GM21423 (cell line): ENCODE data around the gene COX7A2.
A peak's percentile ranks its signal among the peaks of the same experiment; 100 is the strongest.

Source experiments
- ATAC-seq: cut with Tn5 transposase; IDR thresholded peaks from one replicate; pipeline ENCODE4 v1.9.1; 2021; ENCODE audit warnings: mild to moderate bottlenecking, moderate library complexity; ENCODE audit not compliant: unreplicated experiment

The COX7A2 gene

GRCh38 chr6:75243333-75244062 lies at the start of gene COX7A2:
Gene COX7A2, minus strand, starts transcription at chr6:75243801. Its CDS starts 67 bp downstream, at chr6:75243734.
- ATAC-seq: peak; percentile 95

- no peak for ATAC-seq
Observed at GRCh38 chr6:75292555-75292954, 49.0 kb upstream of the COX7A2 start.

GRCh38 chr6:75291744-75292143 lies 48.1 kb upstream of the COX7A2 start:
- ATAC-seq: no peak

GRCh38 chr6:75291331-75291730 lies 47.7 kb upstream of the COX7A2 start:
- ATAC-seq: no peak

GRCh38 chr6:75290136-75290945 lies 46.7 kb upstream of the COX7A2 start:
- no peak for ATAC-seq

- ATAC-seq: no peak
Observed at GRCh38 chr6:75288023-75288422, 44.4 kb upstream of the COX7A2 start.

- no peak for ATAC-seq
Observed at GRCh38 chr6:75287424-75287823, 43.8 kb upstream of the COX7A2 start.

GRCh38 chr6:75286955-75287354 lies 43.4 kb upstream of the COX7A2 start:
- ATAC-seq: no peak

- peak; percentile 9 for ATAC-seq
Observed at GRCh38 chr6:75285283-75285639, 41.7 kb upstream of the COX7A2 start.

- peak; percentile 91 for ATAC-seq
Observed at GRCh38 chr6:75284632-75285282, 41.2 kb upstream of the COX7A2 start, which contains the start of gene TMEM30A. Gene TMEM30A, minus strand, starts transcription at chr6:75284792. Its CDS starts 154 bp downstream, at chr6:75284638.

- peak; percentile 3 for ATAC-seq
Observed at GRCh38 chr6:75283907-75284631, 40.5 kb upstream of the COX7A2 start.

- ATAC-seq: no peak
Observed at GRCh38 chr6:75282706-75283105, 39.1 kb upstream of the COX7A2 start.

- ATAC-seq: no peak
Observed at GRCh38 chr6:75281653-75282052, 38.1 kb upstream of the COX7A2 start.

GRCh38 chr6:75280131-75280855 lies 36.7 kb upstream of the COX7A2 start:
- ATAC-seq: no peak

GRCh38 chr6:75279418-75279817 lies 35.8 kb upstream of the COX7A2 start:
- no peak for ATAC-seq

- no peak for ATAC-seq
Observed at GRCh38 chr6:75278474-75279077, 35.0 kb upstream of the COX7A2 start.

GRCh38 chr6:75275067-75275466 lies 31.5 kb upstream of the COX7A2 start:
- no peak for ATAC-seq

GRCh38 chr6:75273009-75273408 lies 29.4 kb upstream of the COX7A2 start:
- no peak for ATAC-seq

- no peak for ATAC-seq
Observed at GRCh38 chr6:75272145-75272840, 28.7 kb upstream of the COX7A2 start.
